ENCODE measurements around the gene VDR.
"Not testable (repeated sequence)": the region's sequence is repeated elsewhere in the genome, so short reads cannot be mapped to it uniquely, and the experiment has no call there.

VDR gene

DNA sequence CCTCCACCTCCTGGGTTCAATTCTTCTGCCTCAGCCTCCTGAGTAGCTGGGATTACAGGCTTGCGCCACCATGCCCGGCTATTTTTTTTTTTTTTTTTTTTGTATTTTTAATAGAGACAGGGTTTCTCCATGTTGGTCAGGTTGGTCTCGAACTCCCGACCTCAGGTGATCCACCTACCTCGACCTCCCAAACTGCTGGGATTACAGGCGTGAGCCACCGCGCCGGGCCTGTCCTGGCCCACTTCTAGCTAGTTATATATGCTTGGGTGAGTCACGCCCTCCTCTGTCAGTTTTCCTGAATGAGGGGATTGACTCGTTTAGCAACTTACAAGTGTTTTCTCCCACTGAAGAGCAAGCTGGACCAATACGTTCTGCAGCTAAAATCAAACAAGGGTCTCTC lies 62.3 kb downstream of the VDR start:
- H3K27ac ChIP-seq (ENCODE audit: insufficient read depth, low read length, poor library complexity, severe bottlenecking); DNase-seq; H3K36me3 ChIP-seq (ENCODE audit: control insufficient read depth, insufficient read depth, low read length); H3K4me3 ChIP-seq (ENCODE audit: insufficient read depth, low read depth, low read length, poor library complexity, severe bottlenecking); H3K4me1 ChIP-seq (ENCODE audit: control insufficient read depth, insufficient read depth, low read length, poor library complexity, severe bottlenecking); H3K9me3 ChIP-seq (ENCODE audit: control insufficient read depth, low read length); H3K27me3 ChIP-seq (replicated peaks; ENCODE audit: control insufficient read depth, insufficient read depth, low read length, poor library complexity, severe bottlenecking): not testable (repeated sequence)

DNA sequence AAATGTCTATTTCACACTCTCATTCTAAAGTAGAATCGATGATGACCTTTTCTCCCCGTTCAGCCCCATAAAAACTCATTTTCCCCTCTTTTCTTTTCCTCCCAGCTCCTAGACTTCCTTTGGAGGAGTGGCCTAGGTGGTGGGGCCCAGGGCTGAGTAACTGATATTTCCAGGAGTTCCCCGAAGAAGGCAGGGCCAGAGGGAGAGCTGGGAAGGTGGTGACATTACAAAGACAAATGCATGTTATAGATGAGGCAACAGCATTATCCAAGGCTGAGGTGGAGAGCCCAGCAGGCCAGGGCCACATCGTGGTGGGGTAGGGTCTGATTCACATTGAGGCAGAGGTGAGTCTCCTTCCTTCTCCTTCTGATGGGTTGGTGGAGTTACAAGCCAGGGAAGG lies 62.9 kb downstream of the VDR start:
- no peaks in the 10 kb centered on the region for H3K27me3 ChIP-seq (replicated peaks; ENCODE audit: control insufficient read depth, insufficient read depth, low read length, poor library complexity, severe bottlenecking)
- no peak for DNase-seq

DNA sequence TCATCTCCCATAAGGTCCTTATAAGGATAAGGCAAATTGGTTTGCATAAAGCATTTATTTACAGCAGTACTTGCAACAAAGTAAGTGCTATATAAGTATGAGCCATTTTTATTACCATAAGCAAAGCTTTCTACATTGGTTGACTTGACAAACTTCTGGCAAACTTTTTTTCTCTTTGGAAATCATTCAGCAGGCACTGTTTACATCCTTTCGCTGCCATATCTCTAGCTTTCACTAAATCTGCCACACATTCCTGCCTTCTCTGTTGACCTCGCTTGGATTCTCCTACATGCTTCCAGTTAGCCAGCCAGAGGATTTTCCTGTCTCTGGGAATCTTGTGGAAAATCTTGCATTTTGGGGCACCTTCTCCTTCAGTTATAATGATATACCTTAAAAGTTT lies 63.3 kb downstream of the VDR start:
- Histone ChIP-seq H3K9me3 (ENCODE audit: control insufficient read depth, low read length) (no peaks in the 10 kb centered on the region), H3K27ac (ENCODE audit: insufficient read depth, low read length, poor library complexity, severe bottlenecking) (no peak overlapping the region), H3K27me3 (replicated peaks; ENCODE audit: control insufficient read depth, insufficient read depth, low read length, poor library complexity, severe bottlenecking) (no peaks in the 10 kb centered on the region), H3K36me3 (ENCODE audit: control insufficient read depth, insufficient read depth, low read length) (no peaks in the 10 kb centered on the region), H3K4me3 (ENCODE audit: insufficient read depth, low read depth, low read length, poor library complexity, severe bottlenecking) (no peak overlapping the region), H3K4me1 (ENCODE audit: control insufficient read depth, insufficient read depth, low read length, poor library complexity, severe bottlenecking) (peaks cover 7% of the 10 kb centered on the region)
- no peak for DNase-seq

More for the DNA sequence above, 62.9 kb downstream of the VDR start:
- Histone ChIP-seq H3K36me3 (ENCODE audit: control insufficient read depth, insufficient read depth, low read length) (no peaks in the 10 kb centered on the region), H3K27ac (ENCODE audit: insufficient read depth, low read length, poor library complexity, severe bottlenecking) (no peak overlapping the region), H3K9me3 (ENCODE audit: control insufficient read depth, low read length) (no peaks in the 10 kb centered on the region), H3K4me1 (ENCODE audit: control insufficient read depth, insufficient read depth, low read length, poor library complexity, severe bottlenecking) (peaks cover 7% of the 10 kb centered on the region), H3K4me3 (ENCODE audit: insufficient read depth, low read depth, low read length, poor library complexity, severe bottlenecking) (no peak overlapping the region)

DNA sequence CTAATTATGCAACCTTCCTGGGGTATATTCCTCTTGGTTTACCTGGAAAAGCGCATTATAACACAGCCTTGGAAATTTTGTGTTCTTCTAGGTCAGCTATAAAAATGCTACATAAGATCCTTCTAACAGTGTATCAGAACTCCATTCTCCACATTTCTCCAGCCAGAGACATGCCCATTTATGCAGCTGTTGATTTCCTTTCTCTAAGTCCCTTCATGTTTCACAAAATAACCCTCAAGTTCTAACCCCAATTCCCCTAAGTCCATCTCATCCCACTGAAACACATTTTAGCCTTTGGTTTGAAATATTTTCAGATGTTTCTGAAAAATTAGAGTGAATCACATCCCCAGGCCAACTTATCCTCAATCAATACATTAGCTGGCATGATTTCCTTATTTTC lies 64.2 kb downstream of the VDR start:
- Histone ChIP-seq H3K9me3 (ENCODE audit: control insufficient read depth, low read length) (no peaks in the 10 kb centered on the region), H3K27ac (ENCODE audit: insufficient read depth, low read length, poor library complexity, severe bottlenecking) (no peak overlapping the region)

DNA sequence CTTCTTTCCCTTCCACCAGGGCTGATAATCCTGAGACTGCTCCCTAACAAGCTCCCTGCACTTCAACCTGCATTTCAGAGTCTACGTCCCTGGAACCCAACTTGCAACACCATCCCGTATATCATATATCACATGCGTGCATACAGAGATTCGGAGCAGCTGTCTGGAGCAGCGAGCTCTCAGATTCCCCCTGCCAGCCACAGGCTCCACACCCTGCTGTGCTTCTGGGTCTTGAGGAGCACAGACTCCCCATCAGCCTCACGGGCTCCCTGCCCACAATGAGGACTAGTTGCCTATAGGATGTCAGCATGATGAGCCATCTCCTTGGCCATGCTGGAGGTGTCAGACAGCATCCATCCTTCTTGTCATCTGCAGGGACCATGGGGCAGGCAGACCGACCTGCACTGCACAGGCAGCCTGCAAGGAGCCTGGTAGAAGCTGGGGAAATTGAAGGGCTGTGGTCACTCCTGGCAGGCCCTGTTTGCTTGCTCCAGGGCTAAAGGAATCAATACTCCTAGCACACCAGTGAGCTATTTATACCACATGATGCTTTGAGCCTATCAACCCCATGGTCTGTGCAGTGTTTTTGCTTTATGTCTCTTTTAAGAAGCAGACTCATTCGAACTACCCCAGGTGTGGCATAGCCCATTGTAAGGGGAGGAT lies 65.4 kb downstream of the VDR start:
- H3K27ac ChIP-seq (ENCODE audit: insufficient read depth, low read length, poor library complexity, severe bottlenecking): no peak overlapping the region
- H3K9me3 ChIP-seq (ENCODE audit: control insufficient read depth, low read length): no peaks in the 10 kb centered on the region
- DNase-seq: no peak
- H3K4me1 ChIP-seq (ENCODE audit: control insufficient read depth, insufficient read depth, low read length, poor library complexity, severe bottlenecking): peaks cover 12% of the 10 kb centered on the region
- no peak overlapping the region for H3K4me3 ChIP-seq (ENCODE audit: insufficient read depth, low read depth, low read length, poor library complexity, severe bottlenecking)
- H3K36me3 ChIP-seq (ENCODE audit: control insufficient read depth, insufficient read depth, low read length): no peaks in the 10 kb centered on the region
- H3K27me3 ChIP-seq (replicated peaks; ENCODE audit: control insufficient read depth, insufficient read depth, low read length, poor library complexity, severe bottlenecking): no peaks in the 10 kb centered on the region

More for the DNA sequence above, 64.2 kb downstream of the VDR start:
- no peak for DNase-seq
- H3K36me3 ChIP-seq (ENCODE audit: control insufficient read depth, insufficient read depth, low read length): no peaks in the 10 kb centered on the region
- peaks cover 7% of the 10 kb centered on the region for H3K4me1 ChIP-seq (ENCODE audit: control insufficient read depth, insufficient read depth, low read length, poor library complexity, severe bottlenecking)
- H3K27me3 ChIP-seq (replicated peaks; ENCODE audit: control insufficient read depth, insufficient read depth, low read length, poor library complexity, severe bottlenecking): no peaks in the 10 kb centered on the region
- H3K4me3 ChIP-seq (ENCODE audit: insufficient read depth, low read depth, low read length, poor library complexity, severe bottlenecking): no peak overlapping the region

DNA sequence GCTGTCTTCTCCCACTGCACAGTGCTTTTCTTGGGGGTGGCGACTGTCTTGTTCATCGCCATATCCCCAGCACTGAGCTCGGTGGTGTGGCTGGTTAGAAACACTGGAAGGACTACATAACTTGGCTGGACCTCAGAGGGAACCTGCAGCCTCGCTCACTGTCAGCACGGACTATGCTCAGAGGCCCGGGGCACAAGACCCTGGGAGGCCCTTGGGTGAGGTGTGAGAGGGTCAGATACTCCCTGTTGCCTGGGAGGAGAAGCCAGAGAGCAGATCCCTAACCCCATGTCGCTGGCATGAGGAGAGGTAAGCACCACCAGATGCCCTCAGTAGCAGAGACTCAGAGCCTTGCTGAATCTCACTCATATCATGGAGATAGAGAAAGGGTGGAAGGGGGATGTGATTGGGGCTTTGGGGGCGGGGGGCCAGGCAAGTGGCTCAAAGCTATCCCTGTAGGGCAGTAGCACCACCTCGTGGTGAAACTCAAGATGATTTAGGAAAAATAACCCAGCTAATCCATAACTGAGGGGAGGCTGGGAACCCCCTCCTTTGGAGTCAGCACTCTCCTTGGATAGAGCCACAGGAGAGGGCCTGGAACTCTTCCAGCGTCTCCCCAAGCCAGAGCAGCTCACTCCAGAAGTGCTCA lies 66.4 kb downstream of the VDR start:
- DNase-seq: no peak
- Histone ChIP-seq H3K4me1 (ENCODE audit: control insufficient read depth, insufficient read depth, low read length, poor library complexity, severe bottlenecking) (peaks cover 22% of the 10 kb centered on the region), H3K36me3 (ENCODE audit: control insufficient read depth, insufficient read depth, low read length) (no peaks in the 10 kb centered on the region)

DNA sequence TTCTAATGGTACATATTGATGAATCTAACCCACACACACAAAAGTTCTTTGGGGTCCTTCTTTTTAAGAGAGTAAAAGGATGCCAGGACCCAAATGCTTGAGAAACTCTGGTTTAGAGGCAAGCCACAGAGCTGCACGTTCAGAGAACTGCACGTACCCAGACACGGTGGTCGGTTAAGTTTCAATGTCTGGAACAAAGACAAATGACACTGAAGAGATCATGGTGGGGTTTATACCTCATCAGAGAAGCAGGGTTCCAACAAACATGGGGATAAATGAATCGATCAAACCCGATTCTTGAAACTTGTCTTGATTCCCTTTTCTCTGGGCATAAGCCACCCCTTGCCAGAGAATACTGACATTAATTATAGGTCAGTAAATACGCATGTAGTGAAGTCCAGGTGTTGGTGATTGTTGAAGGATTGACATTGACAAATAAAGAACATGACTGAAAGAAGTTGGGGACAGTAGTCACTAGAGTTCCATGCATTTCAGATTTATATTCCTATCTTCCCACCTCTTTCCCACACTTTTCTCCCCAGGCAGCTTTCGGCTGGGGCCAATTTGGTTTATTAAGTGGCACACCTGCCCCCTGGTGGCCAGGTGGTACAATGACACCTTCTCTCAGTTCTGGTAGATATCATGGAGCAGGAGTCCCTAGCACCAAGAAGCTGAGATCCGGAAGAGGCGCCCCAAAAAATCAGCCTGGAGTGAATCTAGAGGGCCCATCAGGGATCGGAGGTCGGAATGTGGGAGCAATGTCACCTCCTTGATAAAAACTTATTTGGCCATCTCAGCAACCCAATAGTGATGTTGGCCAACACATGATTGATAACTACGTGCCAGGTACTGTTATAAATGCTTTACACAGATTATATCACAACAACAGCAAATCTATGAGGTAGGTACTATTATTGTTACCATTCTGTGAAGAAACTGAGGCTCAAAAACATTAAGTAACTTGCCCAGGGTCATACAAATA lies 67.3 kb downstream of the VDR start:
- Histone ChIP-seq H3K27me3 (replicated peaks; ENCODE audit: control insufficient read depth, insufficient read depth, low read length, poor library complexity, severe bottlenecking) (no peaks in the 10 kb centered on the region), H3K36me3 (ENCODE audit: control insufficient read depth, insufficient read depth, low read length) (no peaks in the 10 kb centered on the region), H3K9me3 (ENCODE audit: control insufficient read depth, low read length) (no peaks in the 10 kb centered on the region), H3K27ac (ENCODE audit: insufficient read depth, low read length, poor library complexity, severe bottlenecking) (no peak overlapping the region), H3K4me1 (ENCODE audit: control insufficient read depth, insufficient read depth, low read length, poor library complexity, severe bottlenecking) (peaks cover 31% of the 10 kb centered on the region), H3K4me3 (ENCODE audit: insufficient read depth, low read depth, low read length, poor library complexity, severe bottlenecking) (no peak overlapping the region)
- DNase-seq: peak in 2 of 3 donors; percentile 48 to 60

More for the DNA sequence above, 66.4 kb downstream of the VDR start:
- no peak overlapping the region for H3K4me3 ChIP-seq (ENCODE audit: insufficient read depth, low read depth, low read length, poor library complexity, severe bottlenecking)
- no peaks in the 10 kb centered on the region for H3K27me3 ChIP-seq (replicated peaks; ENCODE audit: control insufficient read depth, insufficient read depth, low read length, poor library complexity, severe bottlenecking)
- no peak overlapping the region for H3K27ac ChIP-seq (ENCODE audit: insufficient read depth, low read length, poor library complexity, severe bottlenecking)
- no peaks in the 10 kb centered on the region for H3K9me3 ChIP-seq (ENCODE audit: control insufficient read depth, low read length)

DNA sequence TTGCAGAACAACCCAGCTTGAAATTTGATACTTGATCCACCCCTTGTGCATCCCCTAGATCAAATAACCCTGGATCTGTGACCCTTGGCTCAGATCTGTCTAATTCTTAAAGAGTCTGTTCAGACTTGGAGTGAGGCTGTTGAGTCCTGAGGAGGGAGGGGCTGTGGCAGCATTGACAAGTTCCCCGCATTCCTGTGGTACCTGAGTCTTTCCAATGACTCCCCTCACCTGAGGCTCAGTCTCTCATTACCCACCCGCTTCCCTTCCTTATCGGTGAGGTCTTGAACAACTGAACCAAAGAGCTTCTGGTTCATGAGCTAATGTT lies 69.0 kb downstream of the VDR start:
- H3K9me3 ChIP-seq (ENCODE audit: control insufficient read depth, low read length): no peaks in the 10 kb centered on the region
- DNase-seq: no peak
- peaks cover 38% of the 10 kb centered on the region for H3K4me1 ChIP-seq (ENCODE audit: control insufficient read depth, insufficient read depth, low read length, poor library complexity, severe bottlenecking)
- H3K4me3 ChIP-seq (ENCODE audit: insufficient read depth, low read depth, low read length, poor library complexity, severe bottlenecking): no peak overlapping the region
- no peaks in the 10 kb centered on the region for H3K36me3 ChIP-seq (ENCODE audit: control insufficient read depth, insufficient read depth, low read length)
- H3K27ac ChIP-seq (ENCODE audit: insufficient read depth, low read length, poor library complexity, severe bottlenecking): no peak overlapping the region
- no peaks in the 10 kb centered on the region for H3K27me3 ChIP-seq (replicated peaks; ENCODE audit: control insufficient read depth, insufficient read depth, low read length, poor library complexity, severe bottlenecking)

DNA sequence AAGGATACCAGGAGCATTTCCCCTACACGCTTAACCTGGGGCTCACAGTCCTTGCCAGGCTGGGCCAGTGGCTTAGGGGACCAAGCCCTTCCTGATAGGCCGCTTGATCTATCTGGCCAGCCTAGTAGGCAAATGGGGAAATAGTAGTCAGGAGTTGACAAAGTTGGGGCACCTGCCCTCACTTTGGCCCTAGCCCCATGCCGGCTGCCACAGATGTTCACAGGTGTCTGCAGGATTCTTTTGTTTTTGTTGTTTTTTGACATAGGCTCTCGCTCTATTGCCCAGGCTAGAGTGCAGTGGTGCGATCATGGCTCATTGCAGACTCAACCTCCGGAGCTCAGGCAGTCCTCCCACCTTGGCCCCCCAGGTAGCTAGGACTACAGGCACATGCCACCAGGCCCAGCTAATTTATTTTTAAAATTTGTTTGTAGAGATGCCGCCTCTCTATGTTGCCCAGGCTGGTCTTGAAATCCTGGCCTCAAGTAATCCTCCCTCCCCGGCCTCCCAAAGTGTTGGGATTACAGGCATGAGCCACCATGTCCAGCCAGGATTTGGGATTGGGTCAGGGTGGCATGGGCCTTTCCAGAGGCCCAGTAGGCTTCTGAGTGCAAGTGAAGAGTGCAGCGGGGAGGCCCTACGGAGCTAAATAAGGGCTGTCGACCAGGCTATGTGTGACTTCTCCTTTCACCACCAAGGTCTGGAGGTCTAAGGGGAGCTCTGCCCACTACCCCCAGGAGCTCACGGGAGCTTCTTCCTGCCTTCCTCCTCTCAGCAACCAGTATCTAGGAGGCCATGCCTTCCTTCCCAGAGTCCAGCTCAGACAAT lies 69.6 kb downstream of the VDR start:
- Histone ChIP-seq H3K9me3 (ENCODE audit: control insufficient read depth, low read length) (no peaks in the 10 kb centered on the region), H3K27me3 (replicated peaks; ENCODE audit: control insufficient read depth, insufficient read depth, low read length, poor library complexity, severe bottlenecking) (no peaks in the 10 kb centered on the region), H3K4me3 (ENCODE audit: insufficient read depth, low read depth, low read length, poor library complexity, severe bottlenecking) (no peak overlapping the region), H3K4me1 (ENCODE audit: control insufficient read depth, insufficient read depth, low read length, poor library complexity, severe bottlenecking) (peaks cover 42% of the 10 kb centered on the region), H3K27ac (ENCODE audit: insufficient read depth, low read length, poor library complexity, severe bottlenecking) (no peak overlapping the region), H3K36me3 (ENCODE audit: control insufficient read depth, insufficient read depth, low read length) (no peaks in the 10 kb centered on the region)
- DNase-seq: no peak
